CD4-positive, alpha-beta T cell treated with Interleukin-1 beta for 1 hour (primary cell): ENCODE data around the gene FAM168B.

Experiments used
- DNase-seq, 2 donors: peaks; one replicate each; pipeline ENCODE4 v3.0.0-alpha.2; 2020 to 2022

The FAM168B gene

GRCh38 chr2:131093006-131093695 lies at the start of gene FAM168B:
TSS of gene FAM168B (minus strand) at chr2:131093460. CDS start at chr2:131082646, 10,814 bp downstream.
- peak; percentile 89 to 90 for DNase-seq

- no peak for DNase-seq
Measured at GRCh38 chr2:131142849-131143248, 49.6 kb upstream of the FAM168B start.

GRCh38 chr2:131140581-131140980 lies 47.3 kb upstream of the FAM168B start:
- DNase-seq = no peak

- no peak for DNase-seq
Measured at GRCh38 chr2:131132729-131133128, 39.5 kb upstream of the FAM168B start.

- no peak for DNase-seq
Measured at GRCh38 chr2:131130298-131130596, 37.0 kb upstream of the FAM168B start.

- DNase-seq = no peak
Measured at GRCh38 chr2:131127981-131128380, 34.7 kb upstream of the FAM168B start.

GRCh38 chr2:131127076-131127475 lies 33.8 kb upstream of the FAM168B start:
- no peak for DNase-seq

- no peak for DNase-seq
Measured at GRCh38 chr2:131126436-131126835, 33.2 kb upstream of the FAM168B start.

GRCh38 chr2:131125195-131125757 lies 32.0 kb upstream of the FAM168B start:
- DNase-seq = no peak

- DNase-seq = no peak
Measured at GRCh38 chr2:131123192-131123591, 29.9 kb upstream of the FAM168B start.

- no peak for DNase-seq
Measured at GRCh38 chr2:131122496-131122895, 29.2 kb upstream of the FAM168B start.

GRCh38 chr2:131121464-131121863 lies 28.2 kb upstream of the FAM168B start:
- DNase-seq = no peak

GRCh38 chr2:131120815-131121317 lies 27.6 kb upstream of the FAM168B start:
- DNase-seq = no peak

- no peak for DNase-seq
Measured at GRCh38 chr2:131115752-131116151, 22.5 kb upstream of the FAM168B start.

- peak in 1 of 2 donors; percentile 15 for DNase-seq
Measured at GRCh38 chr2:131114950-131115349, 21.7 kb upstream of the FAM168B start.

- no peak for DNase-seq
Measured at GRCh38 chr2:131113566-131114227, 20.4 kb upstream of the FAM168B start.

GRCh38 chr2:131112529-131112928 lies 19.3 kb upstream of the FAM168B start:
- DNase-seq = no peak

- peak; percentile 22 to 59 for DNase-seq
Measured at GRCh38 chr2:131105950-131106801, 12.9 kb upstream of the FAM168B start.

GRCh38 chr2:131105156-131105949 lies 12.1 kb upstream of the FAM168B start, which contains the start of gene PLEKHB2:
TSS of gene PLEKHB2 (plus strand) at chr2:131105336. CDS start at chr2:131120942, 15,606 bp downstream.
- DNase-seq = peak; percentile 93 to 94

- peak; percentile 57 to 71 for DNase-seq
Measured at GRCh38 chr2:131104487-131105155, 11.4 kb upstream of the FAM168B start.

- no peak for DNase-seq
Measured at GRCh38 chr2:131103165-131103564, 9.9 kb upstream of the FAM168B start.
